HK-2 (cell line): ENCODE measurements around the gene SRD5A3.
A peak's percentile ranks its signal among the peaks of the same experiment; 100 is the strongest.

Experiments
- DNase-seq: peaks from one replicate; pipeline ENCODE4 v3.0.0-alpha.2; 2018; ENCODE audit not compliant: unreplicated experiment

The SRD5A3 gene

GRCh38 chr4:55376698-55377097 lies 30.7 kb downstream of the SRD5A3 start:
- no peak for DNase-seq

GRCh38 chr4:55378617-55379467 lies 32.8 kb downstream of the SRD5A3 start:
- DNase-seq: no peak

- DNase-seq: no peak
These were observed 34.5 kb downstream of the SRD5A3 start for GRCh38 chr4:55380576-55380975.

GRCh38 chr4:55381502-55381901 lies 35.5 kb downstream of the SRD5A3 start:
- no peak for DNase-seq

- DNase-seq: no peak
These were observed 36.5 kb downstream of the SRD5A3 start for GRCh38 chr4:55382488-55383003.

GRCh38 chr4:55385201-55385649 lies 39.2 kb downstream of the SRD5A3 start:
- DNase-seq: no peak

- DNase-seq: no peak
These were observed 40.0 kb downstream of the SRD5A3 start for GRCh38 chr4:55386073-55386472.

GRCh38 chr4:55386840-55387239 lies 40.8 kb downstream of the SRD5A3 start:
- no peak for DNase-seq

- no peak for DNase-seq
These were observed 47.6 kb downstream of the SRD5A3 start for GRCh38 chr4:55393461-55394320.

- DNase-seq: no peak
These were observed 49.1 kb downstream of the SRD5A3 start for GRCh38 chr4:55395218-55395528.

- peak; percentile 93 for DNase-seq
These were observed 49.7 kb downstream of the SRD5A3 start, which contains the start of gene TMEM165 for GRCh38 chr4:55395529-55396307. Gene TMEM165 (plus strand): TSS chr4:55395957. CDS start chr4:55396190, 233 bp downstream.

- peak; percentile 52 for DNase-seq
These were observed 50.5 kb downstream of the SRD5A3 start for GRCh38 chr4:55396308-55397125.

- DNase-seq: no peak
These were observed 51.0 kb downstream of the SRD5A3 start for GRCh38 chr4:55397126-55397436.

GRCh38 chr4:55397520-55398321 lies 51.7 kb downstream of the SRD5A3 start:
- peak; percentile 13 for DNase-seq

- no peak for DNase-seq
These were observed 52.4 kb downstream of the SRD5A3 start for GRCh38 chr4:55398461-55398860.

GRCh38 chr4:55398966-55399365 lies 52.9 kb downstream of the SRD5A3 start:
- DNase-seq: no peak

- no peak for DNase-seq
These were observed 53.5 kb downstream of the SRD5A3 start for GRCh38 chr4:55399581-55399980.

- DNase-seq: no peak
These were observed 59.0 kb downstream of the SRD5A3 start for GRCh38 chr4:55405073-55405472.

GRCh38 chr4:55406545-55406944 lies 60.5 kb downstream of the SRD5A3 start:
- no peak for DNase-seq

- DNase-seq: no peak
These were observed 61.1 kb downstream of the SRD5A3 start for GRCh38 chr4:55407119-55407518.
